DMS 273 treated with DMSO at 0.1 percent for 48 hours (cell line): ENCODE data around the gene CD300H.

Experiments
- DNase-seq: peaks from one replicate; lab custom pipeline; 2025; lab: John Stamatoyannopoulos, UW

CD300H gene

GRCh38 chr17:74567397-74567796 lies at the start of gene CD300H:
CD300H (minus strand) TSS chr17:74567509.
- DNase-seq, result no peak

GRCh38 chr17:74616696-74617095 lies 49.4 kb upstream of the CD300H start:
- no peak for DNase-seq

GRCh38 chr17:74612046-74612445 lies 44.7 kb upstream of the CD300H start:
- DNase-seq, result no peak

GRCh38 chr17:74610108-74610507 lies 42.8 kb upstream of the CD300H start:
- DNase-seq, result no peak

- peak; percentile 29 for DNase-seq
Measured at GRCh38 chr17:74608511-74608910, 41.2 kb upstream of the CD300H start.

GRCh38 chr17:74607221-74607620 lies 39.9 kb upstream of the CD300H start:
- no peak for DNase-seq

- no peak for DNase-seq
Measured at GRCh38 chr17:74606050-74606449, 38.7 kb upstream of the CD300H start.

- DNase-seq, result no peak
Measured at GRCh38 chr17:74605361-74605760, 38.1 kb upstream of the CD300H start.

- DNase-seq, result no peak
Measured at GRCh38 chr17:74604761-74605160, 37.5 kb upstream of the CD300H start.

- no peak for DNase-seq
Measured at GRCh38 chr17:74604200-74604599, 36.9 kb upstream of the CD300H start.

GRCh38 chr17:74603746-74604145 lies 36.4 kb upstream of the CD300H start:
- no peak for DNase-seq

GRCh38 chr17:74603037-74603635 lies 35.8 kb upstream of the CD300H start:
- DNase-seq, result no peak

- DNase-seq, result no peak
Measured at GRCh38 chr17:74601944-74602572, 34.7 kb upstream of the CD300H start.

- no peak for DNase-seq
Measured at GRCh38 chr17:74599448-74599939, 32.2 kb upstream of the CD300H start.

GRCh38 chr17:74599023-74599399 lies 31.7 kb upstream of the CD300H start:
- DNase-seq, result no peak

- no peak for DNase-seq
Measured at GRCh38 chr17:74598346-74599022, 31.2 kb upstream of the CD300H start.

- no peak for DNase-seq
Measured at GRCh38 chr17:74597069-74597790, 29.9 kb upstream of the CD300H start.

GRCh38 chr17:74595037-74595750 lies 27.9 kb upstream of the CD300H start:
- DNase-seq, result no peak

GRCh38 chr17:74592087-74592990 lies 25.0 kb upstream of the CD300H start, which contains the start of gene CD300LD:
CD300LD (minus strand) TSS chr17:74592283; CDS start chr17:74592202, 81 bp downstream.
- DNase-seq, result no peak

GRCh38 chr17:74591503-74591902 lies 24.2 kb upstream of the CD300H start:
- DNase-seq, result no peak

- no peak for DNase-seq
Measured at GRCh38 chr17:74585711-74586110, 18.4 kb upstream of the CD300H start.
